Testis (tissue), 3 donors: Measurements from ENCODE around the gene SHCBP1. TPM values are rescaled to one million over a fixed set of nuclear protein-coding genes. Genes with fewer than 3 reads are reported as not detected.
A peak's percentile ranks its signal among the peaks of the same experiment; 100 is the strongest.
"Not testable (repeated sequence)": the region's sequence is repeated elsewhere in the genome, so short reads cannot be mapped to it uniquely, and the experiment has no call there.

ENCODE experiments used
- DNase-seq: peaks from one replicate; pipeline ENCODE4 v3.0.0-alpha.2; 2019
- H3K27ac ChIP-seq, 2 donors: fragments of 200-600 bp; sonication (generic); one replicate each; pipeline ENCODE4 v1.5.1; 2019
- H3K27me3 ChIP-seq: fragments of 200-600 bp; sonication (generic); one replicate; pipeline ENCODE4 v1.5.1; 2019
- H3K36me3 ChIP-seq: fragments of 200-600 bp; sonication (generic); one replicate; pipeline ENCODE4 v1.5.1; 2017; ENCODE audit warnings: low read depth; ENCODE audit errors: missing control alignments
- H3K4me1 ChIP-seq: fragments of 200-600 bp; sonication (generic); one replicate; pipeline ENCODE4 v1.5.1; 2019
- H3K4me3 ChIP-seq, 2 donors: fragments of 200-600 bp; sonication (generic); one replicate each; pipeline ENCODE4 v1.5.1; 2017 to 2019
- H3K9me3 ChIP-seq: fragments of 200-600 bp; sonication (generic); one replicate; pipeline ENCODE4 v1.5.1; 2017
- POLR2A ChIP-seq: fragments of 450-650 bp; IDR thresholded peaks from one replicate; pipeline ENCODE4 v1.6.1; 2017; ENCODE audit warnings: antibody characterized with exemption, mild to moderate bottlenecking, moderate library complexity
- WGBS, 2 donors: methylation state at CpG; one replicate each; pipeline ENCODE4 v1.1.5; 2018; 5-methylcytosine and 5-hydroxymethylcytosine counted together
- intact Hi-C: fragments of 100-400 bp; cut with DNase I; formaldehyde crosslinking; loops from one replicate; pipeline ENCODE4 v1.15.1; 2023; ENCODE audit warnings: low total_unique reads
- polyA plus RNA-seq: library from polyadenylated mRNA; stranded (reverse); fragments of 350-450 nt; fragmentation: Illumina TruSeq; extraction: RNeasy Lipid Tissue Mini Kit (QIAGEN cat#74804); gene quantifications from one replicate; pipeline ENCODE4 v1.2.3, GENCODE V29; 2014; ENCODE audit warnings: low read depth, low replicate concordance; ENCODE audit not compliant: insufficient read depth
- total RNA-seq, 2 donors: library from RNA; depleted of rRNA; stranded (reverse); fragments of >200 nt; gene quantifications; one replicate each; pipeline ENCODE4 v1.2.3, GENCODE V29; 2016
- TF ChIP-seq, protein P1 (sequence below), 3 experiments: fragments of 450-650 bp in 2 of 3; fragments of 200-600 bp in 1 of 3; sonication (generic) in 1 of 3; IDR thresholded peaks; one replicate each; pipeline ENCODE4 v1.5.1; 2016 to 2019; ENCODE audit warnings: antibody characterized with exemption in 3 of 3, mild to moderate bottlenecking in 2 of 3, moderate library complexity in 1 of 3

SHCBP1 gene
- total and polyA plus RNA-seq, 3 donors from 2014 or later, result 10.4 to 23.7 (median 14.7) TPM

GRCh38 chr16:46632778-46633733 is 11.9 kb upstream of the SHCBP1 start:
- H3K4me3 ChIP-seq, result no peak overlapping the region
- DNase-seq, result no peak
- H3K27me3 ChIP-seq, result no peaks in the 10 kb centered on the region
- 49 to 73% methylated on average over 20 to 32 of the region's 32 CpGs for WGBS, 2 donors
- intact Hi-C loops, result no loop called here
- H3K4me1 ChIP-seq, result peaks cover 4% of the 10 kb centered on the region
- H3K9me3 ChIP-seq, result no peaks in the 10 kb centered on the region
- no peaks in the 10 kb centered on the region for H3K36me3 ChIP-seq
- no peak overlapping the region for H3K27ac ChIP-seq
- TF ChIP-seq POLR2A, result no peak
- TF ChIP-seq, protein P1, sequence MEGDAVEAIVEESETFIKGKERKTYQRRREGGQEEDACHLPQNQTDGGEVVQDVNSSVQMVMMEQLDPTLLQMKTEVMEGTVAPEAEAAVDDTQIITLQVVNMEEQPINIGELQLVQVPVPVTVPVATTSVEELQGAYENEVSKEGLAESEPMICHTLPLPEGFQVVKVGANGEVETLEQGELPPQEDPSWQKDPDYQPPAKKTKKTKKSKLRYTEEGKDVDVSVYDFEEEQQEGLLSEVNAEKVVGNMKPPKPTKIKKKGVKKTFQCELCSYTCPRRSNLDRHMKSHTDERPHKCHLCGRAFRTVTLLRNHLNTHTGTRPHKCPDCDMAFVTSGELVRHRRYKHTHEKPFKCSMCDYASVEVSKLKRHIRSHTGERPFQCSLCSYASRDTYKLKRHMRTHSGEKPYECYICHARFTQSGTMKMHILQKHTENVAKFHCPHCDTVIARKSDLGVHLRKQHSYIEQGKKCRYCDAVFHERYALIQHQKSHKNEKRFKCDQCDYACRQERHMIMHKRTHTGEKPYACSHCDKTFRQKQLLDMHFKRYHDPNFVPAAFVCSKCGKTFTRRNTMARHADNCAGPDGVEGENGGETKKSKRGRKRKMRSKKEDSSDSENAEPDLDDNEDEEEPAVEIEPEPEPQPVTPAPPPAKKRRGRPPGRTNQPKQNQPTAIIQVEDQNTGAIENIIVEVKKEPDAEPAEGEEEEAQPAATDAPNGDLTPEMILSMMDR (IDR thresholded peaks at IDR 0.05), result no peak

DNA sequence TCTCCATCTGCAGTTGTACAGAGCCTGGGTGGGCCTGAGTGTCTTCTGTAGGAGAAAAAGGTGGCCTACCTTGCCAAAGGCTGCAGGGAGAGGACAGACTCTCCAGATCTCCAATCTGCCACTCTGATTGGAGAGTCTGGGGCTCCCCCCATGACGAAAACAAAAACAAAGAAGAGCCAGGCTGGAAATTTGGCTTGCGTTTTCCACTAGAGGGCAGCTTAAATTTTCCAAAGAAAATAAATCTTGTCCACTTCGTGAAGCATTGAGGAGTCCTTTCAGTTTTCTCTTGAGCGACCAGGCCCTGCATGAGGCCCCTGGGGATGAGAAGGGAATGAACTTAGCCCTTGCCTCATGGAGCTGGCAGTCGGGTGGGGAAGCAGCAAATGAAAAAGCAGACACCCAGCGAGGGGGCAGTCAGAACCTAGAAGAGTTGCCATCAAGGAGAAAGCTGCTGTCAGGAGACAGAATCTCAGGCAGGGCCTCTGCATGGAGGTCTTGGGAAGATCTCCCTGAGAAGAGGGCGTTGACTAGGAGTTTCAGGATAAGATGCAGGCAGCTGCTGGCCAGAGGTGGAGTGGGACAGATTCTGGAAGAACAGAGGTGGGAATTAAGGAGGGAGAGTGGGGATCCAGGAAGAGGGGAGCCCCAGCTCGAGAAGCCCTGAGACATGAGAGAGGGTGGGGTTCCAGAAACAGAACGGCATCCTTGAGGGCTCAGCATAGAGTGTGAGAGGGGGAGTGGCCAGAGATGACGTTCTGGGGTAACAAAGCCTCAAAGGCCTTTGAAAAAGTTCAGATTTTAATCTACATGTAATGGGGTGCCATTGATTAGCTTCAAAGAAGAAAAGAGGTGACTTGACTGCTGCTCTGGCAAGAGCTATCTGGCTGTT is 8.4 kb upstream of the SHCBP1 start:
- Histone ChIP-seq H3K27ac (no peak overlapping the region), H3K36me3 (no peaks in the 10 kb centered on the region), H3K4me1 (peaks cover 4% of the 10 kb centered on the region), H3K4me3 (no peak overlapping the region), H3K9me3 (no peaks in the 10 kb centered on the region), H3K27me3 (no peaks in the 10 kb centered on the region)
- intact Hi-C loops, result no loop called here
- TF ChIP-seq POLR2A, result no peak
- TF ChIP-seq, protein P1 (IDR thresholded peaks at IDR 0.05), result peak in 2 of 3 experiments; percentile 17 to 26
- 51 to 52% methylated on average over 10 of the region's 10 CpGs for WGBS, 2 donors
- no peak for DNase-seq

DNA sequence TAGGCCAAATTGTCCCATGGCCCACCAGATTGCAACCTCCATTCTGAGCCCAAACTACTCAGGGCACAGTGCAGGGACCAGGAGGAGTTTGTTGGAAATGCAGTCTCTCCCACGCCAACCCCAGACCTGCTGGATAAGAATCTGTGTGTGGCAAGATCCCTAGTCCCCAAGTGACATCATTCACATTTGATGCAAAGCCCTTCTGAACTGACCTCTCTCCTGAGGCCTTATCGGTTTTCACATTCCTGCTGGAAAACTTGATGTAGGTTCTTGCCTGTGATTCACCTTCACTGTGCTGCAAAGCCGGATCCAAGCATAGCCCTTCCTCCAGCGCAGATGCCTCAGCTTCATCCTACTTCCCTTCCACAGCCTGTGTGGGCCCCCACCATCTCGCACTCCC is 6.6 kb upstream of the SHCBP1 start:
- Histone ChIP-seq H3K27ac (no peak overlapping the region), H3K4me3 (no peak overlapping the region), H3K27me3 (no peaks in the 10 kb centered on the region), H3K36me3 (no peaks in the 10 kb centered on the region), H3K4me1 (peaks cover 4% of the 10 kb centered on the region), H3K9me3 (no peaks in the 10 kb centered on the region)
- intact Hi-C loops, result no loop called here
- WGBS, 2 donors, result 89 to 91% methylated on average over 5 of the region's 5 CpGs
- no peak for DNase-seq
- no peak for TF ChIP-seq POLR2A
- TF ChIP-seq, protein P1 (IDR thresholded peaks at IDR 0.05), result no peak

GRCh38 chr16:46626681-46627080 is 5.5 kb upstream of the SHCBP1 start:
- H3K27ac ChIP-seq, H3K36me3 ChIP-seq, DNase-seq, H3K4me1 ChIP-seq, H3K4me3 ChIP-seq, intact Hi-C loops, H3K27me3 ChIP-seq, H3K9me3 ChIP-seq: not testable (repeated sequence)
- WGBS, 2 donors, result 74 to 85% methylated on average over 10 to 22 of the region's 22 CpGs

GRCh38 chr16:46624862-46625261 is 3.7 kb upstream of the SHCBP1 start:
- H3K4me1 ChIP-seq, H3K27ac ChIP-seq, H3K4me3 ChIP-seq, H3K9me3 ChIP-seq, H3K36me3 ChIP-seq, DNase-seq, intact Hi-C loops, H3K27me3 ChIP-seq: not testable (repeated sequence)
- WGBS, 2 donors, result 84% methylated on average over 5 of the region's 6 CpGs; no CpG with 5 or more reads in 1 of the 2 donors

GRCh38 chr16:46623707-46624106 is 2.5 kb upstream of the SHCBP1 start:
- H3K27me3 ChIP-seq, H3K4me1 ChIP-seq, DNase-seq, H3K4me3 ChIP-seq, H3K36me3 ChIP-seq, H3K27ac ChIP-seq, intact Hi-C loops, H3K9me3 ChIP-seq: not testable (repeated sequence)
- 70 to 79% methylated on average over 4 to 5 of the region's 6 CpGs for WGBS, 2 donors

DNA sequence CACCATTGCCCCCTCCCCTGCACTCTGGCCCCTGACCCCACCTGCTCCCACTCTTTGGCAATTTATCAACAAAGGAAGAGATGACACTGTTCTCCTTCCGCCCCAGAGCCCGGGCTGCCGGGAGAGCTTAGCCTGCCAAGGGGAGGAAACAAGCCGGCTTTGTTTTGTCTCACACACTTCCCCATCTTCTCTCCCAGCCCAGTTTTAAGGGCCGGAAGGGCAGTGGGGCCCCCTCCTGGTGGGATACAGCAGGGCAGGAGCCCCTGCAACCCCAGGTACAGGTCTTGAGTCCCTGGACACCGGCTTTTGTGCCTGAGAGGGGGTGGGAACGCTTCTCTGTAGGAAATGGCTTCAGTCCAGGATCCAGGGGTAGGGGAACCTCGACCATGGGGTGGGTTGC is 2.1 kb upstream of the SHCBP1 start:
- DNase-seq, H3K4me3 ChIP-seq, H3K9me3 ChIP-seq, H3K4me1 ChIP-seq, H3K27me3 ChIP-seq, intact Hi-C loops, H3K36me3 ChIP-seq, H3K27ac ChIP-seq: not testable (repeated sequence)
- WGBS, 2 donors, result no CpG with 5 or more reads among the region's 8 CpGs
